HEK293T (cell line): Measurements from ENCODE around the gene POU6F2.
"Not testable (repeated sequence)": the region's sequence is repeated elsewhere in the genome, so short reads cannot be mapped to it uniquely, and the experiment has no call there.

Source experiments
- CTCF ChIA-PET: fragments of 350-600 bp; formaldehyde crosslinking; extraction: SDS; loops from one replicate; lab custom pipeline; 2021; ENCODE audit warnings: antibody characterized with exemption, inconsistent platforms; lab: Yijun Ruan, JAX
- POLR2A ChIA-PET: fragments of 350-600 bp; formaldehyde crosslinking; extraction: SDS; loops from one replicate; lab custom pipeline; 2020; ENCODE audit warnings: antibody characterized with exemption, inconsistent platforms; lab: Yijun Ruan, JAX
- DNase-seq: peaks from one replicate; pipeline ENCODE4 v3.0.0; 2012; ENCODE audit warnings: mixed read lengths; ENCODE audit errors: extremely low spot score
- ARNT ChIP-seq: fragments of 450-650 bp; IDR thresholded peaks from 2 replicates; pipeline ENCODE4 v1.6.1; 2017; ENCODE audit warnings: mild to moderate bottlenecking
- BHLHE40 ChIP-seq: fragments of 450-650 bp; IDR thresholded peaks from 2 replicates; pipeline ENCODE4 v1.6.1; 2016; ENCODE audit warnings: mild to moderate bottlenecking, moderate library complexity, borderline replicate concordance
- CTBP1 ChIP-seq: fragments of 450-650 bp; IDR thresholded peaks from 2 replicates; pipeline ENCODE4 v1.6.1; 2016; ENCODE audit warnings: borderline replicate concordance
- ELF4 ChIP-seq: fragments of 450-650 bp; IDR thresholded peaks from 2 replicates; pipeline ENCODE4 v1.6.1; 2017; ENCODE audit warnings: antibody characterized with exemption
- FOXA1 ChIP-seq: fragments of 450-650 bp; IDR thresholded peaks from 2 replicates; pipeline ENCODE4 v1.6.1; 2016; ENCODE audit warnings: mild to moderate bottlenecking
- FOXK2 ChIP-seq: fragments of 450-650 bp; IDR thresholded peaks from 2 replicates; pipeline ENCODE4 v1.6.1; 2016; ENCODE audit warnings: mild to moderate bottlenecking
- FOXM1 ChIP-seq: fragments of 450-650 bp; IDR thresholded peaks from 2 replicates; pipeline ENCODE4 v1.6.1; 2017; ENCODE audit warnings: mild to moderate bottlenecking, borderline replicate concordance
- HDGF ChIP-seq: fragments of 450-650 bp; IDR thresholded peaks from 2 replicates; pipeline ENCODE4 v1.6.1; 2017; ENCODE audit warnings: antibody characterized with exemption, borderline replicate concordance
- L3MBTL2 ChIP-seq: fragments of 450-650 bp; conservative IDR thresholded peaks from 2 replicates; pipeline ENCODE4 v1.6.1; 2016; ENCODE audit warnings: mild to moderate bottlenecking
- LEF1 ChIP-seq: fragments of 450-650 bp; IDR thresholded peaks from 2 replicates; pipeline ENCODE4 v1.6.1; 2017; ENCODE audit warnings: mild to moderate bottlenecking, borderline replicate concordance
- NFRKB ChIP-seq: fragments of 450-650 bp; IDR thresholded peaks from 2 replicates; pipeline ENCODE4 v1.6.1; 2016; ENCODE audit warnings: mild to moderate bottlenecking, moderate library complexity
- PKNOX1 ChIP-seq: fragments of 450-650 bp; IDR thresholded peaks from 2 replicates; pipeline ENCODE4 v1.6.1; 2016
- SP1 ChIP-seq: fragments of 450-650 bp; IDR thresholded peaks from 2 replicates; pipeline ENCODE4 v1.6.1; 2017
- SUZ12 ChIP-seq: fragments of 450-650 bp; IDR thresholded peaks from 2 replicates; pipeline ENCODE4 v1.6.1; 2016; ENCODE audit warnings: mild to moderate bottlenecking
- TARDBP ChIP-seq: fragments of 450-650 bp; IDR thresholded peaks from 2 replicates; pipeline ENCODE4 v1.6.1; 2016
- ZNF384 ChIP-seq: fragments of 450-650 bp; IDR thresholded peaks from 2 replicates; pipeline ENCODE4 v1.6.1; 2016

The POU6F2 gene

DNA sequence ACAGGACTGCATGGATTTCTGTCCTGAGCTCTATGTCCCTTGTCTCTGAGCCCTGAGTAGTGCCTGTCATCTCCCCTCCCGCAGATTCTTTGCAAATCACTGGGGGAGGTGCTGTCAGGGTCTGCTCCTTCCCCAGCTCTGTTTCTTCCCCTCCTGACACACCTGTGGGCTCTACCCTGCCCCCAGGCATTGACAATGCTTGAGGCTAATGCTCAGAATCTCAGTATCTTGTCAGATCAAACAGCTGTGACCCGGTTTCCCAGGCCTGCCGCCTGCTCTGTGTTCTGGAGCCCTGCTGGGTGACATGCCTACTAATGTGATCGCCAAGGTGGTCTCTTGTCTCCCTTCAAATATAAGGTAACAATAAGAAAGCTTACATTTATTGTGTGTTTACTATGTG, 209.0 kb downstream of the POU6F2 start:
- no peak for TF ChIP-seq NFRKB
- TF ChIP-seq LEF1 = no peak
- DNase-seq = no peak
- POLR2A ChIA-PET = no interaction called here
- CTCF ChIA-PET = no interaction called here

- ChIA-PET POLR2A (no interaction called here), CTCF (no interaction called here)
- TF ChIP-seq TARDBP (no peak), SP1 (no peak), L3MBTL2 (no peak)
- DNase-seq = no peak
Observed at GRCh38 chr7:39187130-39187529, 209.4 kb downstream of the POU6F2 start.

DNA sequence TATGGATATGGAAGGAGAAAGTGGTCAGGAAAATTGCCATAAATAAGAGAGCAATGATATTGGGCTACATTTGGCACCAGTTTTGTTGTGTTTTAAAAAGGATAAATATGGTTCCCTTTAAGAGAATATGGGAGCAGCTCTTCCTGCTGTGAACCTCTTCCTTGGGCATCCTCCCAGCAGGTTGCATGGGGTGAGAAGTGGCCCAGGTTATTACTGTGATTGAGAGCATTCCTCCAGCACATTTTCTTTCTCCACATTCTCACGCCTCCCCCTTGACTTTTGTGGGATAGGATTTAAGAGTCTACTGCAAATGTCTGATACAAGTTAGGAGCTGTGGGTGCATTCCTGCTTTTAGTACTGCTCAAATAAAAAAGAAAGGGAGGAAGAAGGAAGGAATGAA, 214.8 kb downstream of the POU6F2 start:
- POLR2A ChIA-PET = no interaction called here
- CTCF ChIA-PET = no interaction called here
- TF ChIP-seq TARDBP (no peak), NFRKB (no peak), ZNF384 (no peak), L3MBTL2 (no peak), PKNOX1 (no peak), CTBP1 (no peak), SP1 (no peak), HDGF (no peak), FOXM1 (no peak), LEF1 (no peak), FOXA1 (no peak), FOXK2 (no peak), ARNT (no peak), ELF4 (no peak), SUZ12 (no peak)
- DNase-seq = no peak

- CTCF ChIA-PET = not testable (repeated sequence)
Observed at GRCh38 chr7:39194388-39194787, 216.7 kb downstream of the POU6F2 start.

DNA sequence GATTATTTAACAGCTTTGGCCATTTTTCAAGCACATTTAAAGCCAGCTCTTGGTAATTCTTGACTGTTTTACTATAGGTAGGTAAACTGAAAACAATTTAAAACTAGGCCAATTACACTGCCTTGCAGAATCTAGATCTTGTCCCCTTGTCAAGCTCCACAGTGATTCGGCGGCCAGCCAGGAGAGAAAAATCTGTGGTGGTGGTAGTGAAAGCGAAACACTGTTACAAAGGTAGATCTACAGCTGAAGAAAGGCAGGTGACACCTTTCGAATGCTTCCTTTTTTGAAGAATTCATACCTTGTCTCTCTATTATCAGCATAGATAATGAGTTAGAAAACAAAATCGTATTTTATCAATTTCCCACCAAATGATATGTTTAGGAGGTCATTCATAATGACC, 218.3 kb downstream of the POU6F2 start:
- TF ChIP-seq BHLHE40 (no peak), PKNOX1 (no peak), ELF4 (no peak), ZNF384 (no peak), FOXA1 (no peak), ARNT (no peak), SP1 (no peak), LEF1 (no peak), HDGF (no peak), NFRKB (no peak), CTBP1 (no peak), TARDBP (no peak), FOXK2 (no peak), FOXM1 (no peak), SUZ12 (no peak), L3MBTL2 (no peak)
- no peak for DNase-seq
- CTCF ChIA-PET = interaction anchor here (0.6 kb wide), 1 partner anchor 53 kb away, joined by 4 read pairs; no protein-coding TSS in a partner anchor
- POLR2A ChIA-PET = no interaction called here

More at GRCh38 chr7:39194388-39194787, 216.7 kb downstream of the POU6F2 start:
- DNase-seq = not testable (repeated sequence)
- POLR2A ChIA-PET = interaction anchor here (0.6 kb wide), 1 partner anchor 132 kb away, joined by 3 read pairs; no protein-coding TSS in a partner anchor

DNA sequence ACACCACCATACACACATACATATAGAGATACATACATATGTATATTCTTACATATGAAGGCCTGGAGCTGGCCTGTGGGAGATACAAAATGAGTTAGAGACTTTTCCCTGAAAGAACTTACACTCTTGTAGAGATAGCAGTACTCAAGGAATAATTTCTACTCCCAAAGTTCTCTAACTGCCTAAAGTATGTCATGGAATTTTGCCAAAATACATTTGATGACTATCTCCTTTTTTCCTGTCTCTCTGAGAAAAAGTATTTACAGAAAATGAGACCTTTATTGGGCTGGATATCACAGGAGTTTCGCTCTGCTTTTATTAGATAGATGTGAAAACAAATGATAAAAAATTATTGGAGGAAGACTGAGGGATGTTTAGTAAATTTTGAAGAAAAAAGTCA, 220.1 kb downstream of the POU6F2 start:
- TF ChIP-seq PKNOX1 (no peak), FOXM1 (no peak), HDGF (no peak), ELF4 (no peak), L3MBTL2 (no peak), SUZ12 (no peak), LEF1 (no peak)
- DNase-seq = no peak
- POLR2A ChIA-PET = no interaction called here
- CTCF ChIA-PET = no interaction called here

DNA sequence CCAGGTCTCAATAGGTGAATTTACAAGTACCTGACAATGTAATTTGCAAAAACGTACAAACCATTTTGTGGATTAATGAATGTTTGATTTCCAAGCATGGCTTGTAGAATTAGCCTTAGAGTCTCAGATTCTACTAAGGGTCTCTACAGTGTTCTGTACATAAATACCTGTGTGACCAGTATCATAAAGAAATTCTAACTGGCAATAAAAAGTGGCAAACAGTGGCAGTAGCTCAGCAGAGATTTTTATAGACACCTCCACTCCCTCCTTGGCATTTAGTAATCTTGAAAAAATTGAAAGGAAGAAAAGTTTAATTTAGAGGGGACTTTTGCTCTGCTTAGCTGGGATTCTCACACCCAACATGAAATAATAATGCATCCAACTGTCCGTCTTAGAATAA, 220.8 kb downstream of the POU6F2 start:
- ChIA-PET CTCF (no interaction called here), POLR2A (no interaction called here)
- TF ChIP-seq HDGF (no peak), FOXK2 (no peak)
- DNase-seq = no peak

GRCh38 chr7:39199006-39199405, 221.3 kb downstream of the POU6F2 start:
- ChIA-PET CTCF (no interaction called here), POLR2A (no interaction called here)
- no peak for DNase-seq
- TF ChIP-seq ZNF384 = no peak
- no peak for TF ChIP-seq FOXK2
- TF ChIP-seq SUZ12 = no peak
- TF ChIP-seq SP1 = no peak
- TF ChIP-seq L3MBTL2 = no peak
- no peak for TF ChIP-seq NFRKB
- TF ChIP-seq ARNT = no peak
- no peak for TF ChIP-seq LEF1
- TF ChIP-seq ELF4 = no peak
- TF ChIP-seq FOXM1 = no peak
- TF ChIP-seq CTBP1 = no peak
- TF ChIP-seq FOXA1 = no peak
- no peak for TF ChIP-seq PKNOX1
- TF ChIP-seq BHLHE40 = no peak
- TF ChIP-seq TARDBP = no peak
- TF ChIP-seq HDGF = no peak
